GM19397 (cell line): Measurements from ENCODE around the gene ZCWPW2.

Source experiments
- ATAC-seq: cut with Tn5 transposase; IDR thresholded peaks from one replicate; pipeline ENCODE4 v1.9.1; 2021; ENCODE audit warnings: mild to moderate bottlenecking, moderate library complexity; ENCODE audit not compliant: unreplicated experiment

Gene ZCWPW2, protein sequence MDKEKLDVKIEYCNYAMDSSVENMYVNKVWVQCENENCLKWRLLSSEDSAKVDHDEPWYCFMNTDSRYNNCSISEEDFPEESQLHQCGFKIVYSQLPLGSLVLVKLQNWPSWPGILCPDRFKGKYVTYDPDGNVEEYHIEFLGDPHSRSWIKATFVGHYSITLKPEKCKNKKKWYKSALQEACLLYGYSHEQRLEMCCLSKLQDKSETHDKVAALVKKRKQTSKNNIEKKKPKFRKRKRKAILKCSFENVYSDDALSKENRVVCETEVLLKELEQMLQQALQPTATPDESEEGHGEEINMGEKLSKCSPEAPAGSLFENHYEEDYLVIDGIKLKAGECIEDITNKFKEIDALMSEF

DNA sequence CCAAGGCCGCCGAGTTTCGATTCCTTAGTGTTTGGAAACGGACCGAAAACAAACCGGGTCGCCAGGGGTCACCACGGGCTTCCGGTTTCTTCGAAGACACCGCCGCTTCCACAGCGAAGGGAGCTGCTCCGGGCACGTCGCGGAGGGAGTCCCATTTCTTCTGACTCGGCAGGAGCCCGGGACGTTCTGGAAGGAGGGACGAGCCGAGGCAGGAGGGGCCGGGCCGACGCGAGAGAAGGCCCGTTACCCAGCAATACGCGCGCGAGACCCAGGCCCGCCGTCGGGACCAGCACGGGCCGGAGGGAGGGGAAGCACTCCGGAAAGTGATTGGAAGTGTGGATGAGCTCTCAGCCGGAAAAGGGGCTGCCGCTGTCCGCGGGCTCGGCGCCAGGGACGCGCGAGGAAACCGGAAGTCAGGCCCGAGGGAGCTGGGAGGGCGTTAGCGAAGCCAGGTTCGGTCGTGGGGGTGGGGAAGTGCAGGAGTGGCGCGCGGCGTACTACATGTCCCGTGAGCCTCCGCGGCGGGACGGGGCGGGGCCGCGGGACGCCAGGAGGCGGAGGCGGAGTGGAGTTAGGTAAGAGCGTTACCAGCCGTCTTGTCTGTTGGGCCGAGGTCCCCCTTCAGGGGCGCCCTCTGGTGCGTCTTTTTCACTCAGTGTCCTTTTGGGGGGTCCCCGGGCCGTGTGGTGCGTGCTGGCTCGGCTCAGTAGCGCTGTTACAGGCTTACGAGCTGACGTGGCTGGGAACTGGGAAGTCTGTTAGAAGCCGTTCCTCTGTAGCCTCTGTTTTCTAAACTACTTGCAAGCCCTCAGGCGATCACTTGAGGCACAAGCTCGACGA lies at the start of gene ZCWPW2, which contains the start of gene AZI2:
ZCWPW2 (plus strand) TSS at position 93 of the 840 bp plus-strand sequence. CDS start 64,348 bp downstream, outside the sequence.
AZI2 (minus strand) TSS at position 196 of the 840 bp plus-strand sequence. CDS start 8,207 bp downstream, outside the sequence.
- peak; percentile 93 for ATAC-seq

DNA sequence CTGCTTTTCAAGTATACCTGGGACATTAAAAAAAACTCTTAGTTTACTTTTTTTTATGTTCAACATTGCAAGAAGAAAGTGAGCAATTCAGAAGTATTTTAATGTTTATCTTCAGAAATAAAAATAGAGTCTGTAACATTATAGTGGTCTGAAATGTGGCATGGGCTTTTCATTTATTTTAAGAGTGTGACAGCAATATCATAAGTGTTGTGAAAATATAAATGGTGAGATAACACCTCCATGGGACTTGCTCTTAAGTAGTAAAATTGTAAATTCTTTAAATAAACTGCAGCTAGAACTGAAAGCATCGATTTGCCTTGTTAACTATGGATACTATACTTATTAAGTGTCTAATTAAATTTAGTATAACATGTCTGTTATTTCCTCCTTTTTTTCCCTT lies 48.8 kb upstream of the ZCWPW2 start:
- ATAC-seq = no peak

DNA sequence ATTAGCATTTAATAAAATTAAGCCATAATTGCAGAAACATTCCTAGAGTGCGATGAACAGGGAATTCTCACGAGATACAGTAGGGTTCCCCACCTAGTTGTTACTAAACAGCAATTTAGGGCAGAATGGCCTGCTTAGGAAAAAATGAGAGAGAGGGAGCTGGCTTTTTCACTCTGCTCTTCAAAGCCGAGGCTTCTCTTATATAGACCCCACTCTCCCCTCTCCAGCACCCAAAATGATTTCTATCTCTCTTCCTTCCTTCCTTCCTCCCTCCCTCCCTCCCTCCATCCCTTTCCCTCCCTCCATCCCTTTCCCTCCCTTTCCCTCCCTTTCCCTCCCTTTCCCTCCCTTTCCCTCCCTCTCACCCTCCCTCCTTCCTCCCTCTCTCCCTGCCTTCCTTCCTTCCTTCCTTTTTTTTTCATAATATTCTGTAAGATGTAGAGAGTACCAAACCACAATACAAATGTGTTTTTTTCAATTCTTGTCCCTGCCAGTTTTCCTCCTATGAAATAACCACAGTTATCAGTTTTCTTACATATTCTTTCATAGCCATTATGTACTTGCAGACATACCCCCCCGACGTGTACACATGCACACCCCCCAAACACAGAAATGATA lies 48.1 kb upstream of the ZCWPW2 start:
- ATAC-seq = no peak

DNA sequence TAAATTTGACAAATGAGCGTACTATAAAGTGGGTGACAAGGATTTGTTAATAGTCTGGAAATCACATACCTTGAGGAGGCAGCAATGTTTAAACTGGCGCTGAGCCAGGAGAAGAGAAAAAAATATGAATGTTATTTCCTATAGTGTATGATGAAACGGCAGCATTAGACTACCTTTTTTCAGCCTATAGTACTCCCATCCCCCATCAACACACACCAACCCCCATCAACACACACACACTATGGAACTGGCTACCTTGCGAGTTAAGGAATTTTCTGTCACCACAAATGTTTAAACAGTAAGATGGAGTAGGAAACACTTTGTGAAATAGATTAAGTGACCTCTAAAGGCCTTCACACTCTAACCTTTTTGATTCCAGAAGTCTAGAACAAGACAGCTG lies 46.8 kb upstream of the ZCWPW2 start:
- no peak for ATAC-seq

DNA sequence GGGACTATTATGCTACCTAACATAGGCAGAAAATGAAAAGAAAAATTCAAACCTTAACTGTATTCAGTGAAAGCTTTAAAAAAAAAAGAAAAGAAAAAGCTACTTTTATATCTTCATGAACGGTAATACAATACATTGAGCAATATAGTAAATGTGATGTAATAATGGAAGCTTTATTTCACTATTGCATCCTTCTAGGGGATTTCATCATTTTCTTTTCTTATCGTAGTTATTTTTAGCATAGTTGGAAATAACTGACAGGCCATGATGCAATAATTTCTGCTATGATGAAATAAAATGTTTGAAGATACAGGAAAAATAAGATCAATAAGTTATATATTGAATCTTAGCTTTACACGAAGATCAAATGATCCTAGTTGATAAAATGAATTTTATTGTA lies 40.3 kb upstream of the ZCWPW2 start:
- no peak for ATAC-seq

DNA sequence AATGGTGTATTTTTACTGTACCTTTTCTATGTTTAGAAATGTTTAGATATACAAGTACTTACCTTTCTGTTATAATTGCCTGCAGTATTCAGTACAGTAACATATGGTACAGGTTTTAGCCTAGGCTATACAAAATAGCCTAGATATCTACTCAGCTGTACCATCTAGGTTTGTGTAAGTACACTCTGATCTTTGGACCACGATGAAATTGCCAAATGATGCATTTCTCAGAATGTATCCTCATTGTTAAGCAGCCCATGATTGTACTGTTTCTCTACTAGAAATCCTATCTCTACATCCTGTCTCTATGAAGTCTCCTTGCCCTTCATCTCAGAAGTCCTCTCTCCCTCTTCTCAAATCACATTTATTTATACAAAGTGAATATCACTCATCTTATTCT lies 32.8 kb upstream of the ZCWPW2 start:
- ATAC-seq = no peak

DNA sequence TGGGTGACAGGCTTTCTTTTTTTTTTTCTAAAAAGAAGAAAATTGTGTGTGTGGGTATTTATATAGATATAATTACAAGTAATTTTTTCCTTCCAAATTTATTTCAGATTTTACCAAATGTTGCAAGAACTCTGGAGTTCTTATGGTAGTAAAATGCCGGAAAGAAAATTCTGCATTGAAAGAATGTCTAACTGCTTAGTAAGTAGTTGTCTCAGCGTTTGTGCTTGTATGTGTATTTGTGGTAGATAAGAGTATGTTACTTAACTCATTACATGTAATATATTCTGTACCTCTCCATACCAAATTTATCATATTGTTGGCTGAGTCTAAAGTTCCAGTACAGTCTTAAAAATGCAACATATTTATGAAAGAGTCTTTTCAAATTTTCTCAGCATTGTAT lies 32.3 kb upstream of the ZCWPW2 start:
- no peak for ATAC-seq

DNA sequence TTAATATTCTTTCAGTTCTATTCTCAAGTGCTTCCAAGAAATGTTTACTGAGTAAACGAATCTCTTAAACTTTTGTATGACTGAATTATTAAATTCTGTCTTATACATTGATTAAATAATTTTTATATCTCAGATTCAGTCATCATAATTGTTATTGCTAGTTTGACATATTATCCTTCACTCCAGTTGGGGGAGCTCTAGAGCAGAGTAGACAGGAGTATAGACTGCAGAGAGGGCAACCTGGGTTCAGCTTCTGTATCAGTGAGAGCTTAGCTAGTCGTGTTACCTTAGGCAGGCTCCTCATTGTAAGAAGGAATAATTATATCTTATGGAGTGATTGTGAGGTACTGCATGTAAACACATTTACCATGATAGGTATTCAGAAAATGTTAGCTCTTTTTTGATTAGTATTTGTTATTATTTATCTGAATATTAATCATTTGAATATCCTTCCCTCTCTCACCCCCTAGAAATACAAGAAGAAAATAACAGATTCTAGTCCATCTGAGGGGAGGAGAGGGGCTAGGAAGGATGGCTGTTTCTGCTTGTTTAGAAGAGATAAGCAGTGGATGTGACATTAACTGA lies 31.0 kb upstream of the ZCWPW2 start:
- ATAC-seq = peak; percentile 64

DNA sequence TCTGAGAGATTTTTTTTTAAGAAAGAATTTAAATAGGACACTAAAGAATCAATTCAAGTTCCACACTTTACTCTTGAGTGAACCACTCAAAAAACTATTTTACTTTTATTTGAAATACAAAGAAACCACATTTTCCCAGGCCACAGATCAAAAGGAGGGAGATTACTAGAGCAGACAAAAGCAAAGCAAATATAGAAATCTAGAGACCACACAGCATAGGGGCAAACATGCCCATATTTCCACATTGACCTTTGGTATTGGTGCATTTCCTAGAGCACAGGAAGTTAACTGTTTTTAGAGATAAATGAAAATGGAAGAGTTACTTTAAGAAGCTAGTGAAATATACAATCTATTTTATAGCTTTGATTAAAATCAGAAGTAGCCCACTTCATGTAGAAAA lies 27.5 kb upstream of the ZCWPW2 start:
- no peak for ATAC-seq

DNA sequence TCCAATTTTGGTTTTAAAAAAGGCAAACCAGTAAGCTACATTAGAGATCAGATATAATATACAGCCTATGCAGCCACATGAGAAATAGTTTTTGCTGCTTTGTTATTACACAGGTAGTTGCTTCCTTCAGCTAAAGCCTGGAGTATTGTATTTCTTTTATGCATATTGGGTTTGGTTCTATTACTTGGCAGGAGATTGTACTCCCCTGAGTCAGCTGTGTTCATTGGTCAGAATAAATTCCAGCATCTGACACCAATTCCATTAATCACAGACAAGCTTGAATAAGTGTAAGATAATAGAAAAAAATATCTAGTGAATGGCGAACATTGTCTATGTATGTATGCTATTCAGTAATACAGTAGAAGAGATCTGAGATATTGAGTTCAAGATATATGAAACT lies 26.1 kb upstream of the ZCWPW2 start:
- no peak for ATAC-seq

DNA sequence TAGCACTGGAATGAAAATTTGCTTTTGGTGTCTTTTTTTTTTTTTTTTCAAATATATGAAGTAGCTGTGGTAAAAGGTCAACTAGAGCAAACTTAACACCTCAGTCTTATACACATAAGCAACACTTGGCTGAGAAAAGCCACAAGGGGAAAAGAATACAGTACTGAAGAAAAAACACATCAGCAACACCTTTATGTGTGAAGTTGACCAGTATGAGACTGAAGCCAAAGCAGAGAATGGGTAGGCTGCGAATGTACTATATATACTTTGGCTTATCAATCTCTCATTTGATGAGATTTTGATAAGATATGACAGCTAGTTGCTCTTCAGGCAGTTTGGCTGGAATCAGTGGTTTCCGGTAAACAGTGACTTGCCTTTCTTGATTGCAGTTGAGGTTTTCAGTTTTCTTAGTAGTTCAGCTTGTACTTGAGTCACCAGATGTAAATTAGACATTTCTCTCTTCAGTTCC lies 22.0 kb upstream of the ZCWPW2 start:
- ATAC-seq = peak; percentile 60

DNA sequence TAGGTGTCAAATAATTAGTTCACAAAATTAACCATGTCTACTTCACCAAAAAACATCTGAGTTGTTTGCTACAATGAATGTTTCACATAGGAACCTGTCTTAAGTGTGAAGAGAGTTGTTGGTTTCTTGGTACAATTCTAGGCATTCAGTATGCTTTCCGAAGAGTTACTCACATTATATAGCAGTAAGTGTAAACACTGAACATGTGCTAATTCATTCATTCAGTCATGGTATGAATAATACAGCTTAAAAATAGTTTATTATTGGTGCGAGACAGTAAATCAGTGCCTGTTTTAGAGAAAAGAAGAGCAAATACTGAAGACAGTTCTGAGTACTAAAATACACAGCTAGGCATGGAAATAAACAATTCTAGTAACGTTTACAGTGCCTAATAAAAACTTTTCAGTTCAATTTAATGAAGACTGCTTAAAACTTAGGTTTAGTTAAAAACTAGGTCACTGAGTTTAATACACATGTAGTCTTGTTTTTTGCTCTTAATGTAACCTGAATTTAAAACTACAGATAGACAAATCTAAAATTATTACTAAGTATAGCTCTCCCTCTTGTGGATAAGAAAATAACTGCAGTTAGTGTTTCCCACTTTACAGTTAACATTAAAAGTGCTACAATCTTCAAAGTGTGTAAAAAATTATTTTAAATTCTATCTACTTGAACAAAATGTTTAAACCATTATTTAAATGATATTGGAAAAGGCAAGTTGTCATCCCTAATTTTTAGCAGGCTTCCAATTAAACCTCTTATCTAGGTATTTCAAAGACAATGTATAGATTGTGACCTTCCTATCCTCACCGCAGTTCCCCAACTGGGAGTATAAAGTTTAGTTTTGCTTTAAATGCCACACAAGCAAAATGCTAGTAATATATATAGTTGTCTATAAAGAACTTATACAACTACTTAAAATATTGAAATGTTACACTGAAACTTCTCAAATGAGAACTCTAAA lies 20.1 kb upstream of the ZCWPW2 start:
- ATAC-seq = no peak

DNA sequence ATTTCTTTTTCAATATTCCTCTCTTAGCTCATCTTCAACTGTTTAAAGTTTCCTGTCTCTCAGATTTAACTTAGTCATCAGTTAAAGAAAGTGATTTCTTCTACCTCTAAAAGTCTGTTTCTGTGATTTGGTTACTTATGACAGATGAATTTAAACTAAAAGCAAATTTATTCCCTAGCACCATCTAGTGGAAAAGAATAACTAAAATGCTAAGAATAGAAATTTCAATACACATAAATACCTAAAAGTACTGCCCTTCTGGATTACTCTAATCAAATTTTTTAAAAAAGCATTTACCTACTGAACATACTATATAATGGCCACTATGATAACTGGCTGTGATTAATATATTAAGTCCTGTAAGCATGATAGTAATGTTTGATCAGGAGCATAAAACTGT lies 14.0 kb upstream of the ZCWPW2 start:
- no peak for ATAC-seq

DNA sequence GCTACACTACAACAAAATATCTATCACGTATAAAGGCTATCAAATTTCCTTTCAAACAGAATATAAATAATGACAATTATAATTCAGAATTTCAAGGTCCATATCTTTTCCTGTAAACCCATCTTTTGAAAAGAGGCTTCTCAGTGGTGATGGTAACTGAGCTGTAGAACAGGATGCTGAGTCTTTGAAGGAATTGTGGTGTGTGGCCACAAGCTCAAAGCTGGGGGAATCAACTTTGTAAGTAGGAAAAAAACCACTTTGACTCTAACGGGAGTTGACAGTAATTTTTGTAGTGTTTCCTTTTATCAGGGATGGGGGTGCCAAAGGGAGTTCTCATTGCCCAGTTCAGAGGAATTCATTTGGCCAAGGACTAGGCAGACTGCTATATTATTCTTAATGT lies 13.3 kb upstream of the ZCWPW2 start:
- no peak for ATAC-seq

DNA sequence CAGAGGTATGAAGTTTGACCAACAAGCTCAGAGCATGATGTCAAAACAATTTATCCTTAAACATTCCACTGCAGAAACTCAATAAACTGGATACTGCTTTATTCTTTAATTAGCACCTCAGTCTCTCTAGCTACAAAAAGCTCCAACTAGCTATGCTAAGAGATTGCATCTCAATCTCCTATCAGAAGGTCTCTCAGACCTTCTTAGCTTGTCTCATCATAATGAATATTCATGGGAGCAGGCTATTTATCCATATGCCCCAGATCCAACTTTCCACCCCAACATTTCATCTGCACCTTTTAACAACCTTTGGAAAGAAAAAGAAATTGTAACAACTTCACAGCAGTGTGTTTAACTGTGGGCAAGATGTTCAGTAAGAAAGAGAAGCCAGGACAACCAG lies 11.3 kb upstream of the ZCWPW2 start:
- ATAC-seq = no peak

DNA sequence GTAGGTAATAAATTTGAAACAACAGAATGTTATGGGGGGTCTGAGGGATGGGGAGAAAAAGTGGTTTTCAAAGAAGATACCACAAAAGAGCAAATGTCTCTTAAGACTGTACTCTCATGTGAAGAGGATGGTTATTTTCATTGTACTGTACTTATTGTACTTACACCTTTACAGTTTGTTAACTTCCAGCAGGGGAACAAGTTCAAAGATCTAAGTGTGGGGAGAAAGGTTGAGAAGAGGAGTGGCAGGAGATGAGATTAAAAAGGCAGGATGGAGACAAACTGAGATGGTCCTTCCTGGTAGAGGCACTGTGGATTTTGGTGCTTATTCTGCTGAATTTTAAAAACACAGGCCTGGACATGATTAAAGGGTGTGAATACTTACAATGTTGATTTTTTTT lies 5.4 kb upstream of the ZCWPW2 start:
- no peak for ATAC-seq

DNA sequence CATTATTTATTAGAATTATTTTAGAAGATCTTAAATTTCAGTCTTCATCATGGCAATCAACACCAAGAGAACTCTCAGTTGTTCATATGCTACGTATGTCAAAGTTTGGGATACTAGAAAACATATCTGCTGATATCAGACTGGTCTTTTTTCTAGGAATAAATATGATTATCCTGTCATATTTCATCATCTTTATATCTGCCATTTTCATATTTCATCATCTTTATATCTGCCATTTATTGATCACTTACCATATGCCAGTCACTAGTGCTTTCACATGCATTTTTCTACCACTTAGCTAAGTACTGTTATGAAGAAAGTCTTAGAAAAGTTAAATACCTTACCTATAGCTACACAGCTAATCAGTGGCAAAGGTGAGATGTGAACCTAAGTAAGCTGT lies 2.8 kb upstream of the ZCWPW2 start:
- no peak for ATAC-seq

DNA sequence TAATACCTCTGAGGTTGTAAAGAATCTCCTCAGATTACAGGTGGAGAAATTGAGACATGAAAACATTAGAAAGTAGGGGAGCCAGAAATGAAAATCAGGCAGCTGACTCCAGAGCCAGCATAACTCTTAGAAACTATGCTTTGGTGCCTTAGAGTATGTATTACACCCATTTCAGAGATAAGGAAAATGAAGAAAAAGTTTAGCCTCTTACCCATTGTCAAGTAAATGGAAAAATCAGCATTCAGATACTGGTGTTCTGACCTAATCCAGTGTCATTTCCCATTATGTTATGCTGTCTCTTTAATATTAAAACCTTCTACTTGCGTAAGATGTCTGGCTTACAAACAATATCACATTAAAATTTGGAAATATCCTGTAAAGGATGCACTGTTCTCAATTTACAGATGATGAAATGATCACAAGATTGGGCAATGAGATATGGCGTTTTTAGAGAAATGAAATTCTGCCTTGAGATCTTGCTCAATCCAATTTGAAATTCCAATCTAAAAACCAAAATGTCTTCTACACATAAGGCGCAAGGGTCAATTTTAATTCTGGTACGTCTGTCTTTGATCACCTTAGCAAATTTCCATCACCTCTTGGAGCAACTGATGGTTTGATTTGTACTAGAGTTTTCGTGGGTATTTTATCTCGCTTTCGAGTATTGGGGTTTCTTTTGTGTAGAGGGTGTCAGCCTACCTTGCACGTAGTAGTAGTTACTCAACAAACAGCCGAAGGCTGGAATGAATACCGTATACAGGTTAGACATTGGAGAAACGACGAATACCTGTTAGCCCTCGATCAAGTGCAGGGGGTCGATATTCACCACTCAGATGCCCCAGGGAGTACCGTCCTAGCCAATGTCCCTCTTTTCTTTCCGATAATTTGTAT lies 902 bp upstream of the ZCWPW2 start:
- no peak for ATAC-seq

DNA sequence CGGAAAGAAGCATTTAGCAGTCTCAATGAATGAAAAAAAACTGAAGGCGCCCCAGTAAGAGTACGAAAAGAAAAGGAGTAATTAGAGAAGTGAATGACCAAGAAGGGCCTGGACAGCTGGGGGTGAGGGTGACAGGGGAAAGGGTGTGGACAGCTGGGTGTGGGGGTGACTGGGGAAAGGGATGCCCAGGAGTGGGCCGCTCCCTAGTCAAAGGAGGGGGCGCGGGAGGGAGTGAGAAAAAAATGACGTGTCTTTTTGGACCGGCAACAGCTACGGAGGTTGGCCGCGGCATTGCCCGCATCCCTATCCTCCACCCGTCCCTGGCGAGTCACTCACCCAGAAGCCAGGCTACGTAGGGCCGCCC lies 274 bp upstream of the ZCWPW2 start:
- no peak for ATAC-seq
